ENCODE measurements around the gene PIK3C2G. TPM values are rescaled to one million over a fixed set of nuclear protein-coding genes. Genes with fewer than 3 reads are reported as not detected.

Gene PIK3C2G
- total and polyA plus RNA-seq, 2 of the 13 experiments (the other 11 are each of a cell fraction or from before 2014, with no cell fraction given): not detected

DNA sequence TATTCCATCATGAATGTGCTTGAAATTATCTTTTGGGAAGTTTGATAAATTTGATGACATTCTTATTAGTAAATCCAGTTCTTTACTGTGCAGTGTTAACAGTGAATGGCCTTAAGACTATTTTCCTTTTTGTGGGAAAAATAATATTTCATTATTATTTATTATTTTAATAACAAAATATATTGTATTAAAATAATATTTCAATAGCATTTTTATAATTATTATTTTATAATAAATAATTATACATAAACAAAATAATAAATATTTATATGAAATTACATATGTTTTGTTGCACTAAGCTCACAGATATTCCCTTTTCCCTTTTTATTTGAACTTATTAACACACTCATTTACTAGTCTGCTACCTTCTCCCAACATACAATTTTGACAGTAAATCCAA is 33.6 kb downstream of the PIK3C2G start (continued):
- TF ChIP-seq SIX1 (CRISPR knock-in tag; IDR thresholded peaks at IDR 0.05; ENCODE audit: borderline replicate concordance): no peak
- TF ChIP-seq, protein P1, sequence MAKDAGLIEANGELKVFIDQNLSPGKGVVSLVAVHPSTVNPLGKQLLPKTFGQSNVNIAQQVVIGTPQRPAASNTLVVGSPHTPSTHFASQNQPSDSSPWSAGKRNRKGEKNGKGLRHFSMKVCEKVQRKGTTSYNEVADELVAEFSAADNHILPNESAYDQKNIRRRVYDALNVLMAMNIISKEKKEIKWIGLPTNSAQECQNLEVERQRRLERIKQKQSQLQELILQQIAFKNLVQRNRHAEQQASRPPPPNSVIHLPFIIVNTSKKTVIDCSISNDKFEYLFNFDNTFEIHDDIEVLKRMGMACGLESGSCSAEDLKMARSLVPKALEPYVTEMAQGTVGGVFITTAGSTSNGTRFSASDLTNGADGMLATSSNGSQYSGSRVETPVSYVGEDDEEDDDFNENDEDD (CRISPR knock-in tag; IDR thresholded peaks at IDR 0.05; ENCODE audit: borderline replicate concordance): no peak
- TF ChIP-seq SP5 (CRISPR knock-in tag; IDR thresholded peaks at IDR 0.05; ENCODE audit: borderline replicate concordance, low read depth): no peak
- no peak for TF ChIP-seq CHCHD3 (CRISPR knock-in tag; IDR thresholded peaks at IDR 0.05)
- TF ChIP-seq SP2 (CRISPR knock-in tag; IDR thresholded peaks at IDR 0.05): no peak
- TF ChIP-seq, protein P2, sequence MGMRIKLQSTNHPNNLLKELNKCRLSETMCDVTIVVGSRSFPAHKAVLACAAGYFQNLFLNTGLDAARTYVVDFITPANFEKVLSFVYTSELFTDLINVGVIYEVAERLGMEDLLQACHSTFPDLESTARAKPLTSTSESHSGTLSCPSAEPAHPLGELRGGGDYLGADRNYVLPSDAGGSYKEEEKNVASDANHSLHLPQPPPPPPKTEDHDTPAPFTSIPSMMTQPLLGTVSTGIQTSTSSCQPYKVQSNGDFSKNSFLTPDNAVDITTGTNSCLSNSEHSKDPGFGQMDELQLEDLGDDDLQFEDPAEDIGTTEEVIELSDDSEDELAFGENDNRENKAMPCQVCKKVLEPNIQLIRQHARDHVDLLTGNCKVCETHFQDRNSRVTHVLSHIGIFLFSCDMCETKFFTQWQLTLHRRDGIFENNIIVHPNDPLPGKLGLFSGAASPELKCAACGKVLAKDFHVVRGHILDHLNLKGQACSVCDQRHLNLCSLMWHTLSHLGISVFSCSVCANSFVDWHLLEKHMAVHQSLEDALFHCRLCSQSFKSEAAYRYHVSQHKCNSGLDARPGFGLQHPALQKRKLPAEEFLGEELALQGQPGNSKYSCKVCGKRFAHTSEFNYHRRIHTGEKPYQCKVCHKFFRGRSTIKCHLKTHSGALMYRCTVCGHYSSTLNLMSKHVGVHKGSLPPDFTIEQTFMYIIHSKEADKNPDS (CRISPR knock-in tag; IDR thresholded peaks at IDR 0.05): no peak

DNA sequence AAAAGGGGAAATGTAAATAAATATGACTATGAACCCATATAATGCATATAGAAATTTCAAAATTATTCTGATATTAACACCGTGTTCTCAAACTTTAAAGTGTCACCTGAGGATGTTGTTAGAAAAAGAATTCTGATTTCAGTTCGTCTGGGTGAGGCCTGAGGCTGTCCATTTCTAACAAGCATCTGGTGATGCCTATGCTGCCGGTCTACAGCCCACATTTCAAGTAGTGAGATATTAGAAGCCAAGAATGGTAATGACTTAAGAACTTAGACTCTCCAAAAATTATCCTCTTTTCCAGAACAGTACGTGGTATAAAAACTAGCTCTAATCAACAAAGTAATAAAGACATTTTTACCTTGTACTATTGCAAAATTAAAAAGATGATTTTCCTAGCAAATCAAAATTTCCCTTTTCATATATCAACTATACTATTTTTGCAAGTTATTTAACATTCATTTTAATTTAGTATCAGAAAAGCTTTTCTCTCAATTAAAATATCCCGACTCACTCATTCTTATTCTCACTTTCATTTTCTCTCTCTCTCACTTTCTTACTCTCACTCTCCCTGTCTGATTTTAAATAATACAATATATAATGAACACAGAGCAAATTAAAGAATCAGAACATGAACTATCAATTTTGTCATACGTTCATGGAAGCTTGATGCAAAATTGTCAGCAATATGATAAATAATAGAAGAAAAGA is 35.0 kb downstream of the PIK3C2G start:
- CTCF ChIA-PET (ENCODE audit: low intra/inter-chr PET ratio, low total read pairs): no interaction called here
- no peak overlapping the region for H2AFZ ChIP-seq (ENCODE audit: low read length)
- DNase-seq (ENCODE audit: low spot score) (no peak), FAIRE-seq (no peak), ATAC-seq (no peak)
- no peaks in the 10 kb centered on the region for H3K4me1 ChIP-seq (ENCODE audit: insufficient read depth, low read length)
- no peak overlapping the region for H3K4me3 ChIP-seq (replicated peaks in 1 of 3; ENCODE audit: insufficient read depth in 1 of 3, low read depth in 2 of 3, low read length in 3 of 3)
- 5% methylated on average over 6 of the region's 6 CpGs for WGBS (ENCODE audit: low lambda C conversion rate)
- no peak overlapping the region for H3K9ac ChIP-seq (ENCODE audit: insufficient read depth, low read depth, low read length)
- intact Hi-C loops (cut with micrococcal nuclease; ENCODE audit: unreplicated experiment) (no loop called here), in situ Hi-C loops (cut with HindIII; ENCODE audit: extremely low pct_ligation_motif_present, low pct_unique_long_range_greater_than_20kb) (no loop called here)
- H3K4me2 ChIP-seq (ENCODE audit: low read depth, low read length): no peak overlapping the region
- H3K27ac ChIP-seq (ENCODE audit: extremely low read length, insufficient read depth, low read length): no peak overlapping the region
- H3K36me3 ChIP-seq (replicated peaks in 1 of 2; ENCODE audit: control insufficient read depth in 1 of 2, insufficient read depth in 2 of 2, low read length in 2 of 2): no peaks in the 10 kb centered on the region
- no TSS peak for BruUV-seq (replicated peaks)
- H3K9me3 ChIP-seq (ENCODE audit: low read length): 0 out of 2 replicates have a peak, but pooled peaks cover 7% of the 10 kb centered on the region
- POLR2A ChIA-PET: no interaction called here
- H4K20me1 ChIP-seq (ENCODE audit: insufficient read depth, low read length): no peaks in the 10 kb centered on the region
- H3K27me3 ChIP-seq (ENCODE audit: control insufficient read depth in 1 of 2, insufficient read depth in 2 of 2, low read length in 2 of 2): no peaks in the 10 kb centered on the region; a peak in 1 of 5 replicates
- no peaks in the 10 kb centered on the region for H3K79me2 ChIP-seq (ENCODE audit: insufficient read depth, low read length)
- TF ChIP-seq ETV5 (CRISPR knock-in tag; IDR thresholded peaks at IDR 0.05; ENCODE audit: borderline replicate concordance) (no peak), ZNF354B (CRISPR knock-in tag; IDR thresholded peaks at IDR 0.05) (no peak), KLF15 (CRISPR knock-in tag; IDR thresholded peaks at IDR 0.05; ENCODE audit: borderline replicate concordance) (no peak), ZNF121 (CRISPR knock-in tag; IDR thresholded peaks at IDR 0.05) (no peak), JUNB (CRISPR knock-in tag; IDR thresholded peaks at IDR 0.05; ENCODE audit: borderline replicate concordance) (no peak), MEIS2 (CRISPR knock-in tag; IDR thresholded peaks at IDR 0.05) (no peak), ZNF350 (CRISPR knock-in tag; IDR thresholded peaks at IDR 0.05; ENCODE audit: borderline replicate concordance, low read depth) (no peak), SSRP1 (CRISPR knock-in tag; IDR thresholded peaks at IDR 0.05) (no peak), ZNF616 (CRISPR knock-in tag; IDR thresholded peaks at IDR 0.05; ENCODE audit: low read depth) (no peak), SRSF4 (IDR thresholded peaks at IDR 0.05; ENCODE audit: low read depth, low read length, poor library complexity, severe bottlenecking) (no peak), ZNF572 (CRISPR knock-in tag; IDR thresholded peaks at IDR 0.05) (no peak)
- TF ChIP-seq, protein P3, sequence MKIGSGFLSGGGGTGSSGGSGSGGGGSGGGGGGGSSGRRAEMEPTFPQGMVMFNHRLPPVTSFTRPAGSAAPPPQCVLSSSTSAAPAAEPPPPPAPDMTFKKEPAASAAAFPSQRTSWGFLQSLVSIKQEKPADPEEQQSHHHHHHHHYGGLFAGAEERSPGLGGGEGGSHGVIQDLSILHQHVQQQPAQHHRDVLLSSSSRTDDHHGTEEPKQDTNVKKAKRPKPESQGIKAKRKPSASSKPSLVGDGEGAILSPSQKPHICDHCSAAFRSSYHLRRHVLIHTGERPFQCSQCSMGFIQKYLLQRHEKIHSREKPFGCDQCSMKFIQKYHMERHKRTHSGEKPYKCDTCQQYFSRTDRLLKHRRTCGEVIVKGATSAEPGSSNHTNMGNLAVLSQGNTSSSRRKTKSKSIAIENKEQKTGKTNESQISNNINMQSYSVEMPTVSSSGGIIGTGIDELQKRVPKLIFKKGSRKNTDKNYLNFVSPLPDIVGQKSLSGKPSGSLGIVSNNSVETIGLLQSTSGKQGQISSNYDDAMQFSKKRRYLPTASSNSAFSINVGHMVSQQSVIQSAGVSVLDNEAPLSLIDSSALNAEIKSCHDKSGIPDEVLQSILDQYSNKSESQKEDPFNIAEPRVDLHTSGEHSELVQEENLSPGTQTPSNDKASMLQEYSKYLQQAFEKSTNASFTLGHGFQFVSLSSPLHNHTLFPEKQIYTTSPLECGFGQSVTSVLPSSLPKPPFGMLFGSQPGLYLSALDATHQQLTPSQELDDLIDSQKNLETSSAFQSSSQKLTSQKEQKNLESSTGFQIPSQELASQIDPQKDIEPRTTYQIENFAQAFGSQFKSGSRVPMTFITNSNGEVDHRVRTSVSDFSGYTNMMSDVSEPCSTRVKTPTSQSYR (CRISPR knock-in tag; IDR thresholded peaks at IDR 0.05; ENCODE audit: borderline replicate concordance): no peak
